K562 (cell line): ENCODE measurements around the gene ERCC4. TPM values are rescaled to one million over a fixed set of nuclear protein-coding genes. Genes with fewer than 3 reads are reported as not detected.

ENCODE experiments used
- ATAC-seq: fragments of 200-7000 bp; cut with Tn5 transposase; 3 replicates; pipeline ENCODE4 v1.9.1; 2020; ENCODE audit warnings: moderate library complexity
- BruUV-seq: library from RNA; stranded (reverse); fragments of 400-500 nt; replicated peaks from 2 replicates; lab custom pipeline; 2021; lab: Mats Ljungman, UMichigan
- CTCF ChIA-PET: fragments of 300-600 bp; formaldehyde crosslinking; extraction: SDS; loops from one replicate; lab custom pipeline; 2021; ENCODE audit warnings: low intra/inter-chr PET ratio; lab: Yijun Ruan, JAX
- POLR2A ChIA-PET: fragments of 300-600, 350-650 bp; sonication (Branson Sonifier 250); formaldehyde crosslinking; extraction: SDS; loops from one replicate; lab custom pipeline; 2021; ENCODE audit warnings: antibody characterized with exemption, inconsistent platforms; lab: Yijun Ruan, JAX
- DNase-seq, 4 experiments: peaks; one replicate each; pipeline versions ENCODE4 v3.0.0 to v3.0.0-alpha.2; 2011 to 2018; ENCODE audit warnings: low spot score in 3 of 4, mixed read lengths in 3 of 4; ENCODE audit errors: extremely low read depth in 1 of 4
- FAIRE-seq: peaks from 2 replicates; lab custom pipeline; 2011; peaks lifted over from hg19 to GRCh38; lab: Jason Lieb, UNC
- H2AFZ ChIP-seq: 2 replicates; pipeline ENCODE4 v1.6.0; 2011; ENCODE audit warnings: low read depth, low read length, control low read depth, inconsistent platforms
- H3K27ac ChIP-seq: fragments of 200-600 bp; 3 replicates; pipeline ENCODE4 v1.8.0; 2011; ENCODE audit warnings: low read depth, mild to moderate bottlenecking, control low read depth, inconsistent platforms, low read length, moderate library complexity, mixed read lengths; ENCODE audit errors: extremely low read depth
- H3K27me3 ChIP-seq, 2 experiments: fragments of 300-600 bp in 1 of 2; 2 replicates in 1 of 2; 3 replicates in 1 of 2; pipeline versions ENCODE4 v1.6.0 to v1.8.0; 2011; ENCODE audit warnings: inconsistent platforms in 2 of 2, low read length in 2 of 2, mild to moderate bottlenecking in 1 of 2, mixed read lengths in 1 of 2, moderate library complexity in 1 of 2; ENCODE audit not compliant: control insufficient read depth in 2 of 2, insufficient read depth in 2 of 2
- H3K36me3 ChIP-seq: fragments of 300-600 bp; 3 replicates; pipeline ENCODE4 v1.8.0; 2011; ENCODE audit warnings: mild to moderate bottlenecking, low read length, inconsistent platforms; ENCODE audit not compliant: control insufficient read depth, insufficient read depth
- H3K4me1 ChIP-seq, 2 experiments: fragments of 200-600 bp in 1 of 2; replicated peaks in 1 of 2; 2 replicates in 1 of 2; 3 replicates in 1 of 2; pipeline versions ENCODE4 v1.5.1 to v1.8.0; 2011; ENCODE audit warnings: inconsistent platforms in 2 of 2, low read length in 2 of 2, mild to moderate bottlenecking in 1 of 2, mixed read lengths in 1 of 2, moderate library complexity in 1 of 2; ENCODE audit not compliant: control insufficient read depth in 2 of 2, insufficient read depth in 2 of 2
- H3K4me2 ChIP-seq: 2 replicates; pipeline ENCODE4 v1.6.1; 2011; ENCODE audit warnings: low read length, control low read depth, inconsistent platforms, mixed read lengths; ENCODE audit not compliant: insufficient read depth
- H3K4me3 ChIP-seq: fragments of 200-600 bp; sonication (generic), shearing (Covaris generic); 2 replicates; pipeline ENCODE4 v1.5.1; 2016; ENCODE audit warnings: control low read depth, inconsistent platforms
- H3K79me2 ChIP-seq: fragments of 200-600 bp; 3 replicates; pipeline ENCODE4 v1.8.0; 2011; ENCODE audit warnings: low read length, inconsistent platforms; ENCODE audit not compliant: control insufficient read depth, insufficient read depth
- H3K9ac ChIP-seq, 2 experiments: 2 replicates each; pipeline versions ENCODE4 v1.6.0 to v1.6.1; 2011; ENCODE audit warnings: low read depth in 2 of 2, low read length in 2 of 2, control low read depth in 1 of 2, inconsistent platforms in 1 of 2, mild to moderate bottlenecking in 1 of 2, mixed read lengths in 1 of 2; ENCODE audit not compliant: insufficient read depth in 1 of 2
- H3K9me1 ChIP-seq: one replicate; pipeline ENCODE4 v1.6.0; 2011; ENCODE audit warnings: inconsistent platforms, mild to moderate bottlenecking, low read length, moderate library complexity; ENCODE audit not compliant: control insufficient read depth, insufficient read depth
- H3K9me3 ChIP-seq: replicated peaks from 2 replicates; pipeline ENCODE4 v1.5.1; 2011; ENCODE audit warnings: low read depth, low read length, inconsistent platforms; ENCODE audit not compliant: control insufficient read depth, insufficient read depth
- H4K20me1 ChIP-seq: replicated peaks from 2 replicates; pipeline ENCODE4 v1.6.1; 2011; ENCODE audit warnings: low read length, inconsistent platforms, mixed read lengths; ENCODE audit not compliant: control insufficient read depth, insufficient read depth
- ARID1B ChIP-seq: fragments of 450-650 bp; IDR thresholded peaks from 2 replicates; pipeline ENCODE4 v1.6.1; 2016; ENCODE audit warnings: antibody characterized with exemption, mild to moderate bottlenecking, inconsistent platforms
- ARNT ChIP-seq, 2 experiments: fragments of 450-650 bp; IDR thresholded peaks; 2 replicates each; pipeline ENCODE4 v1.6.1; 2016; ENCODE audit warnings: mild to moderate bottlenecking in 1 of 2
- ATF3 ChIP-seq, 2 experiments: fragments of 450-650 bp in 1 of 2; sonication (generic) in 1 of 2; formaldehyde crosslinking in 1 of 2; IDR thresholded peaks in 1 of 2; conservative IDR thresholded peaks in 1 of 2; 2 replicates each; pipeline versions ENCODE4 v1.6.1 to v1.8.1; 2016 to 2023; ENCODE audit warnings: mild to moderate bottlenecking in 2 of 2, moderate library complexity in 2 of 2, inconsistent platforms in 1 of 2, missing genetic modification reagents in 1 of 2
- BRF1 ChIP-seq: IDR thresholded peaks from 3 replicates; pipeline ENCODE4 v1.6.1; 2011; ENCODE audit warnings: borderline replicate concordance, mild to moderate bottlenecking; ENCODE audit not compliant: insufficient read length; ENCODE audit errors: extremely low read depth
- CEBPB ChIP-seq: fragments of 450-650 bp; IDR thresholded peaks from 2 replicates; pipeline ENCODE4 v1.6.1; 2016; ENCODE audit warnings: missing genetic modification characterization, missing compliant biosample characterization
- CSDE1 ChIP-seq, 2 experiments: fragments of 450-650 bp; IDR thresholded peaks; 2 replicates each; pipeline ENCODE4 v1.6.1; 2016; ENCODE audit warnings: mild to moderate bottlenecking in 1 of 2
- EWSR1 ChIP-seq: fragments of 450-650 bp; IDR thresholded peaks from 2 replicates; pipeline ENCODE4 v1.6.1; 2018; ENCODE audit warnings: borderline replicate concordance, mild to moderate bottlenecking, low read depth, moderate library complexity; ENCODE audit not compliant: partially characterized antibody
- FOSL1 ChIP-seq: fragments of 200-800 bp; sonication (Bioruptor generic); conservative IDR thresholded peaks from 2 replicates; pipeline ENCODE4 v1.6.1; 2016; ENCODE audit warnings: missing genetic modification characterization, missing compliant biosample characterization
- FOXJ2 ChIP-seq: fragments of 200-800 bp; sonication (Bioruptor generic); IDR thresholded peaks from 2 replicates; pipeline ENCODE4 v1.6.1; 2016; ENCODE audit warnings: missing genetic modification characterization, missing compliant biosample characterization
- HDAC6 ChIP-seq: IDR thresholded peaks from 2 replicates; pipeline ENCODE4 v1.6.1; 2012; ENCODE audit warnings: low read depth, mild to moderate bottlenecking, control low read depth, inconsistent platforms, low read length, moderate library complexity
- JUND ChIP-seq, 2 experiments: IDR thresholded peaks; 2 replicates in 1 of 2; 3 replicates in 1 of 2; pipeline ENCODE4 v1.6.1; 2011; ENCODE audit warnings: borderline replicate concordance in 2 of 2, low read depth in 2 of 2, low read length in 2 of 2, improper control_type of control experiment in 1 of 2, missing biosample characterization in 1 of 2, missing genetic modification characterization in 1 of 2, missing genetic modification reagents in 1 of 2
- PHTF2 ChIP-seq: fragments of 250-450 bp; sonication (Bioruptor Pico); IDR thresholded peaks from 2 replicates; pipeline ENCODE4 v1.5.0; 2021; ENCODE audit warnings: mild to moderate bottlenecking
- TAL1 ChIP-seq: fragments of 450-650 bp; IDR thresholded peaks from 2 replicates; pipeline ENCODE4 v1.6.1; 2016; ENCODE audit warnings: mild to moderate bottlenecking
- TEAD2 ChIP-seq: fragments of 450-650 bp; IDR thresholded peaks from 2 replicates; pipeline ENCODE4 v1.6.1; 2016; ENCODE audit warnings: missing genetic modification characterization, control low read depth, missing compliant biosample characterization
- XRCC5 ChIP-seq: fragments of 200-400 bp; formaldehyde crosslinking; IDR thresholded peaks from 2 replicates; pipeline ENCODE4 v1.6.1; 2017; ENCODE audit warnings: low read depth, mild to moderate bottlenecking, low read length
- ZNF431 ChIP-seq: sonication (generic); formaldehyde crosslinking; IDR thresholded peaks from 2 replicates; pipeline ENCODE4 v1.8.0; 2022; ENCODE audit warnings: mild to moderate bottlenecking, missing genetic modification reagents
- ZNF444 ChIP-seq: fragments of 250-450 bp; sonication (Bioruptor Pico); IDR thresholded peaks from 2 replicates; pipeline ENCODE4 v1.4.0; 2020; ENCODE audit warnings: mild to moderate bottlenecking, moderate library complexity
- WGBS: fragments of 100-300 bp; shearing (Covaris generic); methylation state at CpG from one replicate; pipeline ENCODE4 v1.1.6; 2016; ENCODE audit warnings: low coverage, mixed read lengths; ENCODE audit not compliant: insufficient coverage; ENCODE audit errors: missing lambda C conversion rate; 5-methylcytosine and 5-hydroxymethylcytosine counted together
- in situ Hi-C: fragments of 300-500 bp; cut with MboI; formaldehyde crosslinking; loops from 4 replicates; pipeline ENCODE4 v1.15.0; 2018; ENCODE audit warnings: inconsistent platforms, mixed read lengths
- intact Hi-C: fragments of 100-400 bp; cut with micrococcal nuclease; formaldehyde crosslinking; loops from 2 replicates; pipeline ENCODE4 v1.14.2; 2022
- polyA plus RNA-seq, 8 experiments: library from polyadenylated mRNA; depleted of rRNA in 4 of 8; stranded (reverse) in 5 of 8; unstranded in 3 of 8; fragments of >200 nt; fragmentation: Nextera tagmentation in 2 of 8; fragmentation: Illumina TruSeq in 1 of 8; extraction: Ambion mirVana in 2 of 8; extraction: Trizol in 1 of 8; gene quantifications; 2 replicates each; pipeline versions ENCODE4 v1.2.1 to v1.2.3, GENCODE V29; 2011 to 2014; ENCODE audit warnings: inconsistent platforms in 1 of 8, missing spikeins in 1 of 8
- total RNA-seq, 7 experiments: library from RNA; depleted of rRNA in 6 of 7; stranded (reverse); fragments of >200 nt in 6 of 7; fragmentation: Illumina TruSeq in 2 of 7; extraction: Trizol in 2 of 7; gene quantifications; 2 replicates each; pipeline versions ENCODE4 v1.2.1 to v1.2.3, GENCODE V29; 2011 to 2021; ENCODE audit warnings: low replicate concordance in 1 of 7
- TF ChIP-seq, protein P1 (sequence below): sonication (generic); formaldehyde crosslinking; IDR thresholded peaks from 2 replicates; pipeline ENCODE4 v1.5.0; 2020; ENCODE audit warnings: missing genetic modification reagents
- TF ChIP-seq, protein P2 (sequence below): fragments of 250-450 bp; sonication (Bioruptor Pico); IDR thresholded peaks from 2 replicates; pipeline ENCODE4 v1.4.0; 2020; ENCODE audit warnings: mild to moderate bottlenecking

The ERCC4 gene
- total and polyA plus RNA-seq, 9 of the 15 experiments (the other 6 are each of a cell fraction or from before 2014, with no cell fraction given): 3.7 to 10.5 (median 6.0) TPM

DNA sequence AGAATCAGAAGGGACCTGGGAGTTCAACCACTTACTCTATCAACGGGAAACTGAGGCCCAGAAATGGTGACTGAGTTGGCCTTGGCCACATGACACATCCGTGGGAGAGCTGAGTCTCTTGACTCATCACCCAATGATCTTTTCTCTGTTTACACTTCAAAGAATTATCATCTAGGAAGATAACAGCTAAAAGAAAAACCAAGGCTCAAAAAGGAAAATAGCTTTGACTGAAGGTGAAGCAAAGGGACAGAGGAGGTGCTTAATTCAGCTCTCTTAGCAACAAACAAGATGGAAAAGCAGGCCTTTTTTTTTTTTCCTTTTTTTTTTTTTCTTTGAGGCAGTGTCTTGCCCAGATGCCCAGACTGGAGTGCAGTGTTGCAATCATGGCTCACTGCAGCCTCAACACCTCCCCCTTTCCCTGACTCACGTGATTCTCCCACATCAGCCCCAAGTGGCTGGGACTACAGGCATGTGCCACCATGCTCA is 16.7 kb downstream of the ERCC4 start:
- Histone ChIP-seq H3K79me2 (no peaks in the 10 kb centered on the region), H3K9me1 (no peaks in the 10 kb centered on the region), H3K4me2 (no peak overlapping the region), H3K4me3 (no peak overlapping the region), H3K9me3 (no peaks in the 10 kb centered on the region), H3K27me3 (no peaks in the 10 kb centered on the region), H2AFZ (no peak overlapping the region), H3K27ac (no peak overlapping the region), H3K9ac (no peak overlapping the region), H3K36me3 (peaks cover 26% of the 10 kb centered on the region), H3K4me1 (no peaks in the 10 kb centered on the region), H4K20me1 (no peaks in the 10 kb centered on the region)
- POLR2A ChIA-PET: interaction anchor here (0.6 to 1.8 kb wide), 4 partner anchors 13 to 370 kb away, joined by 3 to 7 read pairs (median 3); no protein-coding TSS in a partner anchor
- BruUV-seq: no TSS peak
- peak; percentile 15 for FAIRE-seq
- intact Hi-C loops: no loop called here
- 5% methylated on average over 3 of the region's 3 CpGs for WGBS
- DNase-seq: no peak
- in situ Hi-C loops: no loop called here
- CTCF ChIA-PET: no interaction called here
- ATAC-seq: no peak
- TF ChIP-seq XRCC5 (no peak), PHTF2 (CRISPR knock-in tag) (no peak), ATF3 (IDR thresholded peaks at IDR 0.05) (peak; percentile 63; the same call in 1 of the 2 replicates), ATF3 (CRISPR knock-in tag; conservative IDR thresholded peaks at IDR 0.05) (no peak), ARNT (IDR thresholded peaks at IDR 0.05) (no peak), JUND (IDR thresholded peaks at IDR 0.05; ENCODE audit: borderline replicate concordance, low read depth, low read length) (peak; percentile 40; the same call in 1 of the 2 replicates), JUND (tag; IDR thresholded peaks at IDR 0.05; ENCODE audit: borderline replicate concordance, low read depth, low read length) (peak; percentile 35; the same call in 1 of the 3 replicates), BRF1 (no peak), TAL1 (no peak), EWSR1 (no peak), FOXJ2 (tag) (peak; percentile 61; the same call in 1 of the 2 replicates), TEAD2 (tag) (no peak), ZNF444 (CRISPR knock-in tag) (no peak), HDAC6 (no peak), CSDE1 (IDR thresholded peaks at IDR 0.05) (no peak), FOSL1 (tag) (peak; percentile 88), CEBPB (tag) (peak; percentile 75), ARID1B (peak; percentile 43; the same call in 1 of the 2 replicates), ZNF431 (CRISPR knock-in tag) (no peak)
- TF ChIP-seq, protein P1, sequence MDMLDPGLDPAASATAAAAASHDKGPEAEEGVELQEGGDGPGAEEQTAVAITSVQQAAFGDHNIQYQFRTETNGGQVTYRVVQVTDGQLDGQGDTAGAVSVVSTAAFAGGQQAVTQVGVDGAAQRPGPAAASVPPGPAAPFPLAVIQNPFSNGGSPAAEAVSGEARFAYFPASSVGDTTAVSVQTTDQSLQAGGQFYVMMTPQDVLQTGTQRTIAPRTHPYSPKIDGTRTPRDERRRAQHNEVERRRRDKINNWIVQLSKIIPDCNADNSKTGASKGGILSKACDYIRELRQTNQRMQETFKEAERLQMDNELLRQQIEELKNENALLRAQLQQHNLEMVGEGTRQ: no peak
- TF ChIP-seq, protein P2, sequence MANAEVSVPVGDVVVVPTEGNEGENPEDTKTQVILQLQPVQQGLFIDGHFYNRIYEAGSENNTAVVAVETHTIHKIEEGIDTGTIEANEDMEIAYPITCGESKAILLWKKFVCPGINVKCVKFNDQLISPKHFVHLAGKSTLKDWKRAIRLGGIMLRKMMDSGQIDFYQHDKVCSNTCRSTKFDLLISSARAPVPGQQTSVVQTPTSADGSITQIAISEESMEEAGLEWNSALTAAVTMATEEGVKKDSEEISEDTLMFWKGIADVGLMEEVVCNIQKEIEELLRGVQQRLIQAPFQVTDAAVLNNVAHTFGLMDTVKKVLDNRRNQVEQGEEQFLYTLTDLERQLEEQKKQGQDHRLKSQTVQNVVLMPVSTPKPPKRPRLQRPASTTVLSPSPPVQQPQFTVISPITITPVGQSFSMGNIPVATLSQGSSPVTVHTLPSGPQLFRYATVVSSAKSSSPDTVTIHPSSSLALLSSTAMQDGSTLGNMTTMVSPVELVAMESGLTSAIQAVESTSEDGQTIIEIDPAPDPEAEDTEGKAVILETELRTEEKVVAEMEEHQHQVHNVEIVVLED (CRISPR knock-in tag): no peak
